GM13977 (cell line): ENCODE results near the gene PLXNA4.

Source experiments
- DNase-seq: peaks from one replicate; pipeline ENCODE4 v3.0.0; 2012; ENCODE audit warnings: low spot score
- CTCF ChIP-seq: IDR thresholded peaks from 2 replicates; pipeline ENCODE4 v1.5.1; 2012; ENCODE audit warnings: mild to moderate bottlenecking, control low read depth; ENCODE audit not compliant: insufficient read depth; ENCODE audit errors: extremely low read depth, missing control alignments
- in situ Hi-C: fragments of 300-500 bp; cut with MboI; formaldehyde crosslinking; loops from one replicate; pipeline ENCODE4 v1.12.0; 2022; ENCODE audit warnings: low sequenced_read_pairs, low pct_unique_long_range_greater_than_20kb, mixed read lengths, inconsistent platforms; ENCODE audit not compliant: unreplicated experiment

PLXNA4 gene

GRCh38 chr7:132544999-132545398 is 31.3 kb downstream of the PLXNA4 start:
- no peak for DNase-seq
- in situ Hi-C loops, result no loop called here
- no peak for TF ChIP-seq CTCF

GRCh38 chr7:132544025-132544424 is 32.2 kb downstream of the PLXNA4 start:
- DNase-seq, result no peak
- TF ChIP-seq CTCF, result no peak
- in situ Hi-C loops, result no loop called here

- in situ Hi-C loops, result no loop called here
- no peak for TF ChIP-seq CTCF
- no peak for DNase-seq
Observed at GRCh38 chr7:132542895-132543294, 33.4 kb downstream of the PLXNA4 start.

- no peak for DNase-seq
- TF ChIP-seq CTCF, result no peak
- in situ Hi-C loops, result no loop called here
Observed at GRCh38 chr7:132541656-132542055, 34.6 kb downstream of the PLXNA4 start.

- in situ Hi-C loops, result no loop called here
- TF ChIP-seq CTCF, result no peak
- DNase-seq, result no peak
Observed at GRCh38 chr7:132537456-132538145, 38.7 kb downstream of the PLXNA4 start.

GRCh38 chr7:132536654-132537395 is 39.4 kb downstream of the PLXNA4 start:
- no peak for DNase-seq
- in situ Hi-C loops, result no loop called here
- TF ChIP-seq CTCF, result no peak
